Measurements from ENCODE around the gene HCRT.
"Not testable (repeated sequence)": the region's sequence is repeated elsewhere in the genome, so short reads cannot be mapped to it uniquely, and the experiment has no call there.

Gene HCRT

GRCh38 chr17:42142371-42142896 lies 42.8 kb downstream of the HCRT start:
- TF ChIP-seq ZNF565 (CRISPR knock-in tag; conservative IDR thresholded peaks at IDR 0.05; ENCODE audit: low read depth) (no peak), TSHZ2 (CRISPR knock-in tag; IDR thresholded peaks at IDR 0.05) (no peak), RARB (CRISPR knock-in tag; IDR thresholded peaks at IDR 0.05) (no peak), OSR1 (CRISPR knock-in tag; IDR thresholded peaks at IDR 0.05) (no peak), ESRRG (CRISPR knock-in tag; IDR thresholded peaks at IDR 0.05) (no peak), BACH2 (CRISPR knock-in tag; IDR thresholded peaks at IDR 0.05; ENCODE audit: borderline replicate concordance) (no peak), PATZ1 (CRISPR knock-in tag; IDR thresholded peaks at IDR 0.05; ENCODE audit: borderline replicate concordance) (no peak), ZNF70 (CRISPR knock-in tag; IDR thresholded peaks at IDR 0.05) (no peak), ZC3H10 (CRISPR knock-in tag; IDR thresholded peaks at IDR 0.05) (no peak), TOX (CRISPR knock-in tag; IDR thresholded peaks at IDR 0.05; ENCODE audit: borderline replicate concordance) (no peak), PPARA (CRISPR knock-in tag; IDR thresholded peaks at IDR 0.05; ENCODE audit: borderline replicate concordance) (no peak), TCF4 (CRISPR knock-in tag; IDR thresholded peaks at IDR 0.05; ENCODE audit: borderline replicate concordance) (no peak), CREB5 (CRISPR knock-in tag; IDR thresholded peaks at IDR 0.05; ENCODE audit: low read depth) (no peak)
- peak; percentile 87 for ATAC-seq

- ATAC-seq, result no peak
Observed at GRCh38 chr17:42141382-42141781, 43.9 kb downstream of the HCRT start.

GRCh38 chr17:42140690-42141089 lies 44.6 kb downstream of the HCRT start:
- not testable (repeated sequence) for ATAC-seq

More at GRCh38 chr17:42141382-42141781, 43.9 kb downstream of the HCRT start:
- TF ChIP-seq TCF4 (CRISPR knock-in tag; IDR thresholded peaks at IDR 0.05; ENCODE audit: borderline replicate concordance), result no peak
- no peak for TF ChIP-seq CREB5 (CRISPR knock-in tag; IDR thresholded peaks at IDR 0.05; ENCODE audit: low read depth)
- TF ChIP-seq ZFP3 (CRISPR knock-in tag; IDR thresholded peaks at IDR 0.05), result no peak
- no peak for TF ChIP-seq ARNTL (CRISPR knock-in tag; IDR thresholded peaks at IDR 0.05; ENCODE audit: borderline replicate concordance, low read depth)
- TF ChIP-seq PATZ1 (CRISPR knock-in tag; IDR thresholded peaks at IDR 0.05; ENCODE audit: borderline replicate concordance), result no peak
- no peak for TF ChIP-seq CSDC2 (CRISPR knock-in tag; IDR thresholded peaks at IDR 0.05)
- no peak for TF ChIP-seq RARB (CRISPR knock-in tag; IDR thresholded peaks at IDR 0.05)
- no peak for TF ChIP-seq BACH2 (CRISPR knock-in tag; IDR thresholded peaks at IDR 0.05; ENCODE audit: borderline replicate concordance)
- no peak for TF ChIP-seq ZNF565 (CRISPR knock-in tag; conservative IDR thresholded peaks at IDR 0.05; ENCODE audit: low read depth)
- no peak for TF ChIP-seq OSR1 (CRISPR knock-in tag; IDR thresholded peaks at IDR 0.05)
- TF ChIP-seq ZNF70 (CRISPR knock-in tag; IDR thresholded peaks at IDR 0.05), result no peak

- ATAC-seq, result no peak
- TF ChIP-seq CSRNP3 (CRISPR knock-in tag; IDR thresholded peaks at IDR 0.05) (no peak), ZNF70 (CRISPR knock-in tag; IDR thresholded peaks at IDR 0.05) (no peak), TSHZ2 (CRISPR knock-in tag; IDR thresholded peaks at IDR 0.05) (no peak), OSR1 (CRISPR knock-in tag; IDR thresholded peaks at IDR 0.05) (no peak), ISL1 (CRISPR knock-in tag; IDR thresholded peaks at IDR 0.05) (no peak), ZFP30 (CRISPR knock-in tag; IDR thresholded peaks at IDR 0.05) (no peak), CSDC2 (CRISPR knock-in tag; IDR thresholded peaks at IDR 0.05) (no peak), ARNTL (CRISPR knock-in tag; IDR thresholded peaks at IDR 0.05; ENCODE audit: borderline replicate concordance, low read depth) (no peak), TOX (CRISPR knock-in tag; IDR thresholded peaks at IDR 0.05; ENCODE audit: borderline replicate concordance) (no peak), ZFP3 (CRISPR knock-in tag; IDR thresholded peaks at IDR 0.05) (no peak)
Observed at GRCh38 chr17:42138749-42139492, 46.3 kb downstream of the HCRT start.

Data from SK-N-SH treated with all-trans-retinoic acid at 6 μM for 48 hours (cell line).